Lower lobe of right lung (tissue), 2 donors: ENCODE measurements around the gene ADORA2A. TPM values are rescaled to one million over a fixed set of nuclear protein-coding genes. Genes with fewer than 3 reads are reported as not detected.
A peak's percentile ranks its signal among the peaks of the same experiment; 100 is the strongest.

Experiments used
- ATAC-seq, 2 donors: fragments of 200-7000 bp; cut with Tn5 transposase; one replicate each; pipeline ENCODE4 v1.9.1; 2020 to 2022; ENCODE audit warnings: mild to moderate bottlenecking in 2 of 2, moderate library complexity in 2 of 2
- DNase-seq: peaks from one replicate; pipeline ENCODE4 v3.0.0-alpha.2; 2020
- H3K27ac ChIP-seq: fragments of 200-600 bp; one replicate; pipeline ENCODE4 v1.8.0; 2022
- H3K27me3 ChIP-seq: fragments of 200-600 bp; one replicate; pipeline ENCODE4 v1.8.0; 2022; ENCODE audit warnings: low read depth
- H3K36me3 ChIP-seq: fragments of 200-600 bp; one replicate; pipeline ENCODE4 v1.8.0; 2022; ENCODE audit warnings: mild to moderate bottlenecking
- H3K4me1 ChIP-seq: fragments of 200-600 bp; one replicate; pipeline ENCODE4 v1.8.0; 2022
- H3K4me3 ChIP-seq: fragments of 200-600 bp; one replicate; pipeline ENCODE4 v1.8.0; 2022; ENCODE audit warnings: mild to moderate bottlenecking
- H3K9me3 ChIP-seq: fragments of 200-600 bp; one replicate; pipeline ENCODE4 v1.8.0; 2022
- CTCF ChIP-seq: fragments of 200-600 bp; IDR thresholded peaks from one replicate; pipeline ENCODE4 v1.8.0; 2022; ENCODE audit warnings: antibody characterized with exemption, mild to moderate bottlenecking
- intact Hi-C: fragments of 100-400 bp; cut with DNase I; formaldehyde crosslinking; loops from one replicate; pipeline ENCODE4 v1.11.0; 2022
- total RNA-seq: library from RNA; stranded (reverse); fragmentation: NEBNext Ultra II Directional; extraction: Animal tissue kit (Norgen Biotek cat#: 25700); gene quantifications from one replicate; pipeline ENCODE4 v1.2.1, GENCODE V29; 2021
- donor health status: DM: no; HTN: yes; CAD: no; lungs with severe emphysema.

The ADORA2A gene
- total RNA-seq, 1 donor from 2014 or later, result 16.0 TPM

- no peak for TF ChIP-seq CTCF
- Histone ChIP-seq H3K27ac (peak overlapping the region; percentile 27), H3K9me3 (no peaks in the 10 kb centered on the region), H3K27me3 (no peaks in the 10 kb centered on the region), H3K4me1 (peaks cover 38% of the 10 kb centered on the region), H3K4me3 (no peak overlapping the region), H3K36me3 (no peaks in the 10 kb centered on the region)
- intact Hi-C loops, result no loop called here
- DNase-seq (no peak), ATAC-seq (no peak)
These were observed 32.5 kb downstream of the ADORA2A start for GRCh38 chr22:24459911-24460310.

- DNase-seq (no peak), ATAC-seq (peak; percentile 43 to 57)
- TF ChIP-seq CTCF, result no peak
- intact Hi-C loops, result no loop called here
- Histone ChIP-seq H3K27ac (no peak overlapping the region), H3K36me3 (no peaks in the 10 kb centered on the region), H3K4me1 (peaks cover 36% of the 10 kb centered on the region), H3K27me3 (no peaks in the 10 kb centered on the region), H3K4me3 (no peak overlapping the region), H3K9me3 (no peaks in the 10 kb centered on the region)
These were observed 33.2 kb downstream of the ADORA2A start for GRCh38 chr22:24460418-24461089.

- Histone ChIP-seq H3K9me3 (no peaks in the 10 kb centered on the region), H3K4me1 (peaks cover 48% of the 10 kb centered on the region), H3K27ac (no peak overlapping the region), H3K27me3 (no peaks in the 10 kb centered on the region), H3K4me3 (no peak overlapping the region), H3K36me3 (no peaks in the 10 kb centered on the region)
- TF ChIP-seq CTCF, result no peak
- DNase-seq, result no peak
- intact Hi-C loops, result no loop called here
- ATAC-seq, result peak; percentile 18 to 36
These were observed 35.8 kb downstream of the ADORA2A start for GRCh38 chr22:24463071-24463760.

- intact Hi-C loops, result no loop called here
These were observed 38.2 kb downstream of the ADORA2A start for GRCh38 chr22:24465566-24465965.

GRCh38 chr22:24465975-24466374, 38.6 kb downstream of the ADORA2A start:
- intact Hi-C loops, result no loop called here
- no peak for DNase-seq
- TF ChIP-seq CTCF, result no peak
- ATAC-seq, result no peak
- H3K4me3 ChIP-seq, result no peak overlapping the region
- peaks cover 31% of the 10 kb centered on the region for H3K4me1 ChIP-seq
- H3K27me3 ChIP-seq, result no peaks in the 10 kb centered on the region
- H3K36me3 ChIP-seq, result no peaks in the 10 kb centered on the region
- H3K27ac ChIP-seq, result no peak overlapping the region
- no peaks in the 10 kb centered on the region for H3K9me3 ChIP-seq

More at GRCh38 chr22:24465566-24465965, 38.2 kb downstream of the ADORA2A start:
- Histone ChIP-seq H3K36me3 (no peaks in the 10 kb centered on the region), H3K9me3 (no peaks in the 10 kb centered on the region), H3K27me3 (no peaks in the 10 kb centered on the region), H3K27ac (no peak overlapping the region), H3K4me3 (no peak overlapping the region), H3K4me1 (peaks cover 35% of the 10 kb centered on the region)
- TF ChIP-seq CTCF, result no peak
- ATAC-seq (no peak), DNase-seq (no peak)
